ENCODE measurements around the gene TMC6. TPM values are rescaled to one million over a fixed set of nuclear protein-coding genes. Genes with fewer than 3 reads are reported as not detected.

Gene TMC6
- polyA plus RNA-seq, 1 experiment, result 0.51 TPM

DNA sequence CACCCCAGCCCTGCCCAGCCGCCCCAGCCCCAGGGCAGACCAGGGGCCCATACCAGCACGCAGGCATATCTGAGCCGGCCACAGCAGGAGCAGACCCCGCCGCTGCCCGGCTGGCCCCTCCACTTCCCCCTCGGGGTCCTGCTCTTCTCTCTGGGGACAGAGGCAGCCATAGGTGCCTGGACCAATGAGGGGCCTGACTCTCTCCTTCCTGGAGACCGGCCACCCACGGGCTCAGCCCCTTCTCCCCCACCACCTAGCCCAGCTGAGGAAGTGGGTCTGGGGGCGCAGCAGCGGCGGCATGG, 3.8 kb downstream of the TMC6 start:
- ChIA-PET CTCF (interaction anchor here (0.6 kb wide), 1 partner anchor 8 kb away, joined by 5 read pairs; no protein-coding TSS in a partner anchor), POLR2A (no interaction called here)
- Histone ChIP-seq H3K27ac (ENCODE audit: low read depth, low read length) (no peak overlapping the region), H3K9me3 (ENCODE audit: control insufficient read depth, insufficient read depth, low read length) (no peaks in the 10 kb centered on the region; the same call in 1 of the 2 replicates), H3K27me3 (ENCODE audit: control insufficient read depth, insufficient read depth, low read length) (peaks cover 15% of the 10 kb centered on the region), H3K4me3 (ENCODE audit: low read depth, low read length) (no peak overlapping the region)
- no peak for DNase-seq (ENCODE audit: low read depth, low spot score)
- no peak for TF ChIP-seq CTCF (IDR thresholded peaks at IDR 0.05; ENCODE audit: low read depth, low read length)

DNA sequence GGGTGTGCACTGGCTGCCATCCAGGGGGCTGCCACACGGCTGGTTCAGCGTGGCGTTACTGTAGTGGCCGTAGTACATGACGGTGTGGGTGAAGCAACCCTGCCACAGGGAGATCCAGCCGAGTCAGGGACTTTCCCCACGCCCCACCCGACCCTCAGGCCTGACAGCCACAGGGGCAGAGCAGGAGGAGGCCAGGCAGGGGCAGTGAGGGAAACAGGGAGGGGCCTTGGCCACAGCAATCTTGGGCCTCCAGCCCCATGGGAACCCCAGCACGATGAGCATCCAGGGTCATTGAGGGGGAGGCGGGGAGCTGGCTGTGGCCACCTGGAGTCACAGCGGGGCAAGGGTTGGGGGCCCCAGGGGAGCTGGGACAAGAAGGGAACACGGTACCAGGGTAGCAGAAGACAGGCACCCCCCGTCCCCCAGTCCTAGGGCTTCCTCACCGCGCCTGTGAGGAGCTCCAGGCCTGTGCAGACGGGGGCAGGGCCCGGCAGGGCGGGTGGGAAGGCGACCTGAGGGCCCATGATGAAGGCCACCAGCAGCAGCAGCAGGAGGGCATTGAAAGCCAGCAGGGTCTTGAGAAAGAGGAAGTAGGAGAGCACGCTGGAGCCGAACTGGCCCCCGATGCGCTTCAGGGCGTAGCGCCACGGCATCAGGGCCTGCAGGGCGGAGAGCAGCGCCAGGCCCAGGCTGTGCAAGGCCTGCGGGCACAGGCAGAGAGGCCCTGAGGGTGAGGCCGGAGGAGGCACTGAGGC, 4.3 kb downstream of the TMC6 start:
- Histone ChIP-seq H3K4me3 (ENCODE audit: low read depth, low read length) (no peak overlapping the region), H3K27me3 (ENCODE audit: control insufficient read depth, insufficient read depth, low read length) (peaks cover 15% of the 10 kb centered on the region), H3K27ac (ENCODE audit: low read depth, low read length) (no peak overlapping the region), H3K9me3 (ENCODE audit: control insufficient read depth, insufficient read depth, low read length) (no peaks in the 10 kb centered on the region; the same call in 1 of the 2 replicates)
- ChIA-PET CTCF (interaction anchor here (0.6 kb wide), 2 partner anchors 8 to 228 kb away, joined by 4 to 5 read pairs; no protein-coding TSS in a partner anchor), POLR2A (no interaction called here)
- DNase-seq (ENCODE audit: low read depth, low spot score), result no peak
- no peak for TF ChIP-seq CTCF (IDR thresholded peaks at IDR 0.05; ENCODE audit: low read depth, low read length)

GRCh38 chr17:78123258-78123929, 5.2 kb downstream of the TMC6 start:
- DNase-seq (ENCODE audit: low read depth, low spot score), result no peak
- ChIA-PET POLR2A (no interaction called here), CTCF (no interaction called here)
- TF ChIP-seq CTCF (IDR thresholded peaks at IDR 0.05; ENCODE audit: low read depth, low read length), result no peak
- Histone ChIP-seq H3K27ac (ENCODE audit: low read depth, low read length) (no peak overlapping the region), H3K9me3 (ENCODE audit: control insufficient read depth, insufficient read depth, low read length) (no peaks in the 10 kb centered on the region; the same call in 1 of the 2 replicates), H3K4me3 (ENCODE audit: low read depth, low read length) (no peak overlapping the region), H3K27me3 (ENCODE audit: control insufficient read depth, insufficient read depth, low read length) (peaks cover 15% of the 10 kb centered on the region)

DNA sequence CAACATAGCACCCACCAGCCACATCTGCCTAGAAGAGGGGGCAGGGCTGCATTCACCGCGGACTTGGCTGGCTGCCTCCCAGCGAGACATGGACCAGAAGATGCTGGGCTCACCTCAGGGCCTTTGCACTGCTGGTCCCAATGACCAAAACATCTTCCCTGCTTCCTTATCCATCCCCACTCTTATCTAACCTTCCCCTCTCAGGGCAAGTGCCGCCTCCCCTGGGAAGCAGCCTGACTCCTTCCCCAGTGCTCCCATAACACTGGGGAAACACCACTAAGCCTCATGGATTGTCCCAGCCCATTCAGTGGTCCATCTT, 5.7 kb downstream of the TMC6 start:
- CTCF ChIA-PET, result no interaction called here
- H3K27me3 ChIP-seq (ENCODE audit: control insufficient read depth, insufficient read depth, low read length), result peaks cover 12% of the 10 kb centered on the region
- H3K4me3 ChIP-seq (ENCODE audit: low read depth, low read length), result no peak overlapping the region
- TF ChIP-seq CTCF (IDR thresholded peaks at IDR 0.05; ENCODE audit: low read depth, low read length), result no peak
- POLR2A ChIA-PET, result no interaction called here
- no peak overlapping the region for H3K27ac ChIP-seq (ENCODE audit: low read depth, low read length)
- H3K9me3 ChIP-seq (ENCODE audit: control insufficient read depth, insufficient read depth, low read length), result no peaks in the 10 kb centered on the region; the same call in 1 of the 2 replicates
- no peak for DNase-seq (ENCODE audit: low read depth, low spot score)

DNA sequence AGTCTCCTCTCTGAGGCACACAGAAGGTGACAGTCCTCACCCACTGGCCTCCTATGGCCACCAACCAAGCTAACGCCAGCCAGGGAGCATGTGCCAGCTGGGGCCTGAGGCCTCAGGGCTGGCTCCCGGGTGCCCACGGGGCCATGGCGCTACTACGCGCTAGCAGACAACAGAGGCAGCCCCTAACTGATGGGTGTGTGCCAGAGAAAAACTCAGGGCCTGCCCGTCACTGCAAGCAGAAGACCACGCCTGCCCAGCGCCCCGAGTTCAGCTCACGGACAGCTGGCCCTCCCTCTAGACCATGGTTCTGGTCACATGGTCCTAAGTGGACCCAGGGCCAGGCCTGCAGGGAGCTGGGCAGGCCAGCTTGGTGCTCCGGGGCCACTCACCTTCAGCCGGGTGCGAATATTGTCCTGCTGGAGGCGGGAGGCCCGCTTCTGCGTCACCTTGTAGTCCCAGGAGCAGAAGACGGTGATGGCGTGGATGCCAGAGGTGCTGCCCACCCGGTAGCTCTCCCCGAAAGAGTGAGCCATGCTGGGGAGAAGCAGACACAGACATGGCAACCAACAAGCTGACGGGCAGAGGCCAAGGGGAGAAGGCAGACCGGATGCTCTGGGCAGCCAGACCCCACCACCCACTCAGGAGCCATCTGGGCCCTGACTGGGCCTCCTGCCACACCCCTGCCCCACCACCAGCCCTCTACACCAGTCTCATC, 6.2 kb downstream of the TMC6 start:
- TF ChIP-seq CTCF (IDR thresholded peaks at IDR 0.05; ENCODE audit: low read depth, low read length), result no peak
- CTCF ChIA-PET, result no interaction called here
- no peak for DNase-seq (ENCODE audit: low read depth, low spot score)

More for the DNA sequence above, 6.2 kb downstream of the TMC6 start:
- Histone ChIP-seq H3K27ac (ENCODE audit: low read depth, low read length) (no peak overlapping the region), H3K4me3 (ENCODE audit: low read depth, low read length) (no peak overlapping the region), H3K9me3 (ENCODE audit: control insufficient read depth, insufficient read depth, low read length) (no peaks in the 10 kb centered on the region; the same call in 1 of the 2 replicates), H3K27me3 (ENCODE audit: control insufficient read depth, insufficient read depth, low read length) (peaks cover 7% of the 10 kb centered on the region)
- POLR2A ChIA-PET, result no interaction called here
